Mucosa of stomach (tissue), 1 donor: Measurements from ENCODE around the gene CD19.
"Not testable (repeated sequence)": the region's sequence is repeated elsewhere in the genome, so short reads cannot be mapped to it uniquely, and the experiment has no call there.

Experiments
- H3K27me3 ChIP-seq: one replicate; pipeline ENCODE4 v1.7.0; 2013; ENCODE audit warnings: mild to moderate bottlenecking, low read length; ENCODE audit not compliant: control insufficient read depth, insufficient read depth
- H3K36me3 ChIP-seq: one replicate; pipeline ENCODE4 v1.7.0; 2013; ENCODE audit warnings: low read length; ENCODE audit not compliant: control insufficient read depth, insufficient read depth
- H3K4me1 ChIP-seq: one replicate; pipeline ENCODE4 v1.7.0; 2013; ENCODE audit warnings: mild to moderate bottlenecking, low read length; ENCODE audit not compliant: control insufficient read depth, insufficient read depth
- H3K4me3 ChIP-seq: one replicate; pipeline ENCODE4 v1.7.0; 2013; ENCODE audit warnings: low read length
- H3K9ac ChIP-seq: one replicate; pipeline ENCODE4 v1.7.0; 2013; ENCODE audit warnings: mild to moderate bottlenecking, low read length, moderate library complexity
- H3K9me3 ChIP-seq: one replicate; pipeline ENCODE4 v1.7.0; 2013; ENCODE audit warnings: mild to moderate bottlenecking, low read length, moderate library complexity; ENCODE audit not compliant: control insufficient read depth
- donor health status: Pancreatic carcinoma.

Gene CD19

DNA sequence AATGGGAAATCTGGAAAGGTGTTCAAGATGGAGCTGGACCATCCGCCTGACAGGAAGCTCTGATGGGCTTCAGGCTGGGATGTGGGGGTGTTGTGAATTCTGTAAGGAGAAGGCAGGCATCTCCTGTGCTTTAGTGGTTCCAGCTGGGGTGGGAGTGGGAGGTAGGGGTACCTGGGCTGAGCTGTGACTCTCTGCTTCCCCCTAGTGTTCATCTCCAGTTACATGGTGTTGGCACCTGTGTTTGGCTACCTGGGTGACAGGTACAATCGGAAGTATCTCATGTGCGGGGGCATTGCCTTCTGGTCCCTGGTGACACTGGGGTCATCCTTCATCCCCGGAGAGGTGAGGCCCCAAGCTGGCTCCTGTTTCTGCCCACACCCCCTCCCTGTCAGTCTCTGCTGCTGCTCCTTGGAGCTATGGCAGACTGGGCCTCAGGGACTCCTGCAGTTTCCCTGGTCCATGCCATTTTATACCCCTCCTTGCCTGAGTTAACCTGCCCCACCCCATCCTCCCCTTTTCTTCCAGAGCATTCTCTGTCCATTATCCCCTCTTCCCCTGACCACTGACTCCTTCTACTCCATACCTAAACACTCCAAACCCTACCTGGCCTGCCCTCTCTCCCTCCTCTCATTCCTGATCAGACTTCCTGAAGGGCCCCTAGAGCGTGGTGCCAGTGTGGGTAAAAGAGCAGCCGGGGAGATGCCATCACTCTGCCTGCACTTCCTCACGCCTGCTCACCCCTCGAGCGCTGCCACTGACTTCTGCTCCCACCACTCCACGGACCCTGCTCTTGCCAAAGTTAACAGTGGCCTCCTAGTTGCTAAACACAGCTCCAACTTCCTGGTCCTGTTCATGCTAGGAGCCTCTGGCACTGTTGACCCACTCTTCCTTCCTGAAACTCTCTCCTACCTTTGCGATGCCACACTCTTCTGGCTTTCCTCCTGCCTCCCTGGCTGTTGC is 46.2 kb downstream of the CD19 start:
- Histone ChIP-seq H3K9me3 (no peaks in the 10 kb centered on the region), H3K27me3 (no peaks in the 10 kb centered on the region), H3K36me3 (peaks cover 14% of the 10 kb centered on the region), H3K9ac (no peak overlapping the region), H3K4me1 (peaks cover 16% of the 10 kb centered on the region), H3K4me3 (no peak overlapping the region)

DNA sequence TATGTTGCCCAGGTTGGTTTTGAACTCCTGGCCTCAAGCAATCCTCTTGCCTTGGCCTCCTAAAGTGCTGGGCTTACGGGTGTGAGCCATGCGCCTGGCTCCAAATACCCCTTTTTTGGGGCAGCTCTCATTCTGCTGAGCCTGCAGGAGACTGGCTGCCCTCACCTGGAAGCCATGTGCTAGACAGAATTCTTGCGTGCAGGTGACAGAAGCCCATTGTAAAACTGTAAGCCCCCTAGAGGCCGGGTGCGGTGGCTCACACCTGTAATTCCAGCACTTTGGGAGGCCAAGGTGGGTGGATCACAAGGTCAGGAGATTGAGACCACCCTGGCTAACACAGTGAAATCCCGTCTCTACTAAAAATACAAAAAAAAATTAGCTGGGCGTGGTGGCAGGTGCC is 48.6 kb downstream of the CD19 start:
- H3K4me3 ChIP-seq = not testable (repeated sequence)
- H3K36me3 ChIP-seq = peaks cover 17% of the 10 kb centered on the region

DNA sequence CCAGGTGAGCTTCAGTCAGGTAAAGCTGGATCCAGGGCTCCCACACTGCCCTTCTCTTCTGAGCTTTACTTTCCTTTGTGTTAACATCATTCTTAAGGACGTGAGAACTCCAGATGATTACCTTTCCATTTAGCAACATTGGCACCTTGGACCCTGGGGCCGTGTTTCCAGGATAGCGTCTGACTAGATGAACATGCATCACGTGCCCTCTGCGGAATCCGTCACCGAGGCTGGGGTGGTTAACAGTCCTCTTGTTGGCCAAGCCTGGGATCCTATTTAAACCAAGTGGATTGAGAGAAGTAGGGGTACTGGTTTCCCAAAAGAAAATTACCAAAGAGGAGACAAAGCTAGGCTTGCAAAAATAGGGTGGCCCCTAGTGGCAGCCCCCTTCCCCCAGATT is 49.2 kb downstream of the CD19 start:
- H3K27me3 ChIP-seq = no peaks in the 10 kb centered on the region
- peaks cover 17% of the 10 kb centered on the region for H3K36me3 ChIP-seq
- no peak overlapping the region for H3K4me3 ChIP-seq
- H3K9ac ChIP-seq = no peak overlapping the region
- H3K9me3 ChIP-seq = no peaks in the 10 kb centered on the region
- no peaks in the 10 kb centered on the region for H3K4me1 ChIP-seq

More for the DNA sequence above, 48.6 kb downstream of the CD19 start:
- H3K27me3 ChIP-seq, H3K9me3 ChIP-seq, H3K4me1 ChIP-seq, H3K9ac ChIP-seq: not testable (repeated sequence)

DNA sequence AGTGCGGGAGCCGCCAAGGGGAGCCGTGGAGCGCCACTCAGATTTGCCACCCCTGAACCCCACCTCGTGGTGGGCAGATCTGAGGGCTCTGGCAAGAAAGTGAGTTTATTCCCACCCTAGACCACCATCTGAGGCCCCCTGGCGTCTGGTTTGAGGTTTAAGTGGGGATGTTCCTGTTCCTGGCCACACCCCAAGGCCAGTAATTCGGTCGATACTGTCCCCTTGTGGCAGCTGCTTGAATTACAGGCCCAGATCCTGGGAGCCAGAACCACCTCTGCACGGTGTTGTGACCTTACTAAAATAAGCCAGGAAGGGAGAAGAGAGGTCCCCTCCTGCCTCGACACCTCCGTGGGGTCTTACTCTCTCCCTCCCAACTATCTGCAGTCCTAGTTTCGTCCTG is 49.7 kb downstream of the CD19 start:
- Histone ChIP-seq H3K27me3 (no peaks in the 10 kb centered on the region), H3K4me1 (no peaks in the 10 kb centered on the region), H3K9ac (no peak overlapping the region), H3K9me3 (no peaks in the 10 kb centered on the region), H3K4me3 (no peak overlapping the region), H3K36me3 (peaks cover 17% of the 10 kb centered on the region)

- Histone ChIP-seq H3K4me1 (no peaks in the 10 kb centered on the region), H3K27me3 (no peaks in the 10 kb centered on the region), H3K36me3 (peaks cover 17% of the 10 kb centered on the region), H3K4me3 (no peak overlapping the region), H3K9ac (no peak overlapping the region), H3K9me3 (no peaks in the 10 kb centered on the region)
Measured at GRCh38 chr16:28982418-28982817, 50.6 kb downstream of the CD19 start.

DNA sequence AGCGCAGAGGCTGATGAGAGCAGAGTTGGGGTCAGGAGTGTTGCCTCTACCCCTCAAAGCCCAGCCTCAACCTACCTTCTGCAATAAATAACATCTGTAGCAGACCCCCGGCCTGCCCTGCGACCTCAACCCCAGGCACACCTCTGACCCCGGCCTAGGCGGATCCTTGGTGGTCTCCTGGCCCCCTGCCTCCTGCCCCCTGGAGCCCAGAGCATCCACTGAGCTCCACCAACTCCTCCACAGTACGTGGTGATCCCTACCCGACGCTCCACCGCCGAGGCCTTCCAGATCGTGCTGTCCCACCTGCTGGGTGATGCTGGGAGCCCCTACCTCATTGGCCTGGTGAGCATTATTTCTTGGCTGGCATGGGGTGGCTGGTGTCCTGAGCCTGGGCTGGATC is 51.2 kb downstream of the CD19 start:
- Histone ChIP-seq H3K9me3 (no peaks in the 10 kb centered on the region), H3K4me1 (no peaks in the 10 kb centered on the region), H3K36me3 (peaks cover 17% of the 10 kb centered on the region), H3K4me3 (no peak overlapping the region), H3K9ac (no peak overlapping the region), H3K27me3 (no peaks in the 10 kb centered on the region)

DNA sequence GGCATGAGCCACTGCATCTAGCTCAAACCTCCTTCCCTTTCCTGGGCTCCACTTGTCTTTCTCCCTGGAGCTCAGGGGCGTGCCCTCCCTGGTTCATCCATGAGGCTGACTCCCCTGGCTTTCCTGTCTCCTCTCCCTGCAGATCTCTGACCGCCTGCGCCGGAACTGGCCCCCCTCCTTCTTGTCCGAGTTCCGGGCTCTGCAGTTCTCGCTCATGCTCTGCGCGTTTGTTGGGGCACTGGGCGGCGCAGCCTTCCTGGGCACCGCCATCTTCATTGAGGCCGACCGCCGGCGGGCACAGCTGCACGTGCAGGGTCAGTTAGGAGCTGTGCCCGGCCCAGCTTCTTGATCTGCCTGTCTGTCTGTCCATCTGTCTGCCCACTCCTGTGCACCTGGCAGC is 51.9 kb downstream of the CD19 start:
- H3K9ac ChIP-seq = no peak overlapping the region
- H3K4me1 ChIP-seq = no peaks in the 10 kb centered on the region
- peaks cover 17% of the 10 kb centered on the region for H3K36me3 ChIP-seq
- H3K27me3 ChIP-seq = no peaks in the 10 kb centered on the region
- H3K9me3 ChIP-seq = no peaks in the 10 kb centered on the region
- H3K4me3 ChIP-seq = no peak overlapping the region

DNA sequence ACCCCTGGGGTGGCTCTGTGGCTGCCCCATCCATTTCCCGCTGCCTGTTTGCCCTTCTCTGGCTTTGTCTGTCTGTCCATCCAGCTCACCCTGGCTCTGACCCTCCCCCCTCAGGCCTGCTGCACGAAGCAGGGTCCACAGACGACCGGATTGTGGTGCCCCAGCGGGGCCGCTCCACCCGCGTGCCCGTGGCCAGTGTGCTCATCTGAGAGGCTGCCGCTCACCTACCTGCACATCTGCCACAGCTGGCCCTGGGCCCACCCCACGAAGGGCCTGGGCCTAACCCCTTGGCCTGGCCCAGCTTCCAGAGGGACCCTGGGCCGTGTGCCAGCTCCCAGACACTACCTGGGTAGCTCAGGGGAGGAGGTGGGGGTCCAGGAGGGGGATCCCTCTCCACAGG is 52.3 kb downstream of the CD19 start:
- H3K4me1 ChIP-seq = no peaks in the 10 kb centered on the region
- no peaks in the 10 kb centered on the region for H3K9me3 ChIP-seq
- H3K4me3 ChIP-seq = no peak overlapping the region
- no peak overlapping the region for H3K9ac ChIP-seq
- no peaks in the 10 kb centered on the region for H3K27me3 ChIP-seq
- peaks cover 17% of the 10 kb centered on the region for H3K36me3 ChIP-seq

DNA sequence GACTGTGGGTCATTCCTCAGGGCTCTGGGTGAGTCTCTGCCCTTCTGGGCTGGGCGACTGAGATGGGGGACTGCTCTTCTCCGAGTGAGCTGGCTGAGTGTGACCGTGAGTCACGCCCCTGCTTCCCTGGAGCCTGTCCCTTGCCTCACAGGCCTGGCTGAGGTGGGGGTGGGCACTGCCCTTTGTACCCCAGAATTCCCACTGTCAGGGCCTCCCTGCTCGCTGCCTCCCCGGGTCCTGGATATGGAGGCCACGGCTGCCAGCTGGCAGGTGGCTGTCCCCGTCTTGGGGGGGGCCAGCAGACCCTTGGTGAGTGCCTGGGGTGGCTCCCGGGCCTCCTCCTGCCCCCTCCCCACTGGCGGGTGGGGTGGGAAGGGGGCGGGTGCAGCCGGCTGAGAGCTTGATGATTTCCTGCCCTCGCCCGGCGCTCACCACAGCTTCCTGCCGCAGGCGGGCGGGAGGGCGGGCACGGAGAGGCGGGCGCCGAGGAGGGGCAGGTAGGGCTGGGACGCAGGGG is 52.9 kb downstream of the CD19 start, which contains the start of gene LAT:
Gene LAT, plus strand, starts transcription at position 434 of the 517 bp plus-strand sequence. CDS start 366 bp downstream, outside the sequence.
- H3K4me3 ChIP-seq = no peak within 1 kb of the TSS
- no peaks in the 10 kb centered on the region for H3K4me1 ChIP-seq
- H3K9me3 ChIP-seq = no peaks in the 10 kb centered on the region
- no peaks in the 10 kb centered on the region for H3K27me3 ChIP-seq
- no peak within 1 kb of the TSS for H3K9ac ChIP-seq
- H3K36me3 ChIP-seq = peaks cover 17% of the 10 kb centered on the region

DNA sequence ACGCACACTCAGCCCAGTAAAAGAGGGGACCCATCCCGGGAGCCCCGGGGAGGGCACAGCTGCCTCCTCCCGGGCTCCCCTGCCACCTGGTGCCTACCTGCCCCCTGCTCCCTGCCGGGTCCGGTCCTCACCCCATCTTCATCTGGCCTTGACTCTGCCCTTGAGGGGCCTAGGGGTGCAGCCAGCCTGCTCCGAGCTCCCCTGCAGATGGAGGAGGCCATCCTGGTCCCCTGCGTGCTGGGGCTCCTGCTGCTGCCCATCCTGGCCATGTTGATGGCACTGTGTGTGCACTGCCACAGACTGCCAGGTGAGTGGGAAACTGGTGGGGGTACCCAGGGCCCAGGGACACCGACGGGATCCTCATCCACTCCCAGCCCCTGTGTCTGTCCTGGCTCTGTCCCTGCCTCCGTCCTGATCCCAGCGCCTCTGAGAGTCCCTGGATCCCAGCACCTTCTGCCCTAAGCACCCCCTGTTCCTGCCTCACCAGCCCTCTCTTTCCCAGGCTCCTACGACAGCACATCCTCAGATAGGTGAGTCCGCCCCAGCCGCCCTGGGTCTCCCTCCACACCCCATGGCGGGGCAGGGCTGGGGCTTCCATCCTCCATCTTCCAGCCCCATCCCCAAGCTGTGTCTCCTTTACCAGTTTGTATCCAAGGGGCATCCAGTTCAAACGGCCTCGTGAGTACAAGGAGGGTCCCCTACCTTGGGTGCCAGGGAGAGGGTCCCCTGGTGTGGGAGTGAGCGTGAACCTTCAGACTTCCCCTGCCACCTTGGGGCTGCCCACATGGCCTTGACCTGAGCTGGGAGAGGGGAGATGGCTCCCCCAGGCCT is 53.7 kb downstream of the CD19 start:
- H3K4me1 ChIP-seq = no peaks in the 10 kb centered on the region
- H3K9me3 ChIP-seq = no peaks in the 10 kb centered on the region
- no peak overlapping the region for H3K4me3 ChIP-seq
- H3K9ac ChIP-seq = no peak overlapping the region
- no peaks in the 10 kb centered on the region for H3K27me3 ChIP-seq
- peaks cover 17% of the 10 kb centered on the region for H3K36me3 ChIP-seq

GRCh38 chr16:28986046-28986445 is 54.3 kb downstream of the CD19 start:
- Histone ChIP-seq H3K4me3 (no peak overlapping the region), H3K36me3 (peaks cover 17% of the 10 kb centered on the region), H3K9me3 (no peaks in the 10 kb centered on the region), H3K9ac (no peak overlapping the region), H3K27me3 (no peaks in the 10 kb centered on the region), H3K4me1 (no peaks in the 10 kb centered on the region)

- H3K9ac ChIP-seq = no peak overlapping the region
- no peaks in the 10 kb centered on the region for H3K4me1 ChIP-seq
- no peaks in the 10 kb centered on the region for H3K27me3 ChIP-seq
- H3K9me3 ChIP-seq = no peaks in the 10 kb centered on the region
- no peak overlapping the region for H3K4me3 ChIP-seq
- peaks cover 16% of the 10 kb centered on the region for H3K36me3 ChIP-seq
Measured at GRCh38 chr16:28986492-28986891, 54.7 kb downstream of the CD19 start.
